ENCODE results near the gene GSG1L. TPM values are rescaled to one million over a fixed set of nuclear protein-coding genes. Genes with fewer than 3 reads are reported as not detected.

The GSG1L gene
- total and polyA plus RNA-seq, 2 of the 13 experiments (the other 11 are each of a cell fraction or from before 2014, with no cell fraction given): not detected

- intact Hi-C loops (cut with micrococcal nuclease; ENCODE audit: unreplicated experiment): no loop called here
- no TSS peak for BruUV-seq (replicated peaks)
- Histone ChIP-seq H3K79me2 (ENCODE audit: insufficient read depth, low read length) (no peaks in the 10 kb centered on the region), H3K4me3 (replicated peaks in 1 of 3; ENCODE audit: insufficient read depth in 1 of 3, low read depth in 2 of 3, low read length in 3 of 3) (no peak overlapping the region), H3K9ac (ENCODE audit: insufficient read depth, low read depth, low read length) (no peak overlapping the region), H3K27me3 (ENCODE audit: control insufficient read depth in 1 of 2, insufficient read depth in 2 of 2, low read length in 2 of 2) (no peaks in the 10 kb centered on the region), H3K4me2 (ENCODE audit: low read depth, low read length) (no peak overlapping the region), H3K27ac (ENCODE audit: extremely low read length, insufficient read depth, low read length) (no peak overlapping the region), H3K36me3 (replicated peaks in 1 of 2; ENCODE audit: control insufficient read depth in 1 of 2, insufficient read depth in 2 of 2, low read length in 2 of 2) (no peaks in the 10 kb centered on the region), H2AFZ (ENCODE audit: low read length) (no peak overlapping the region), H3K9me3 (ENCODE audit: low read length) (peaks cover 11% of the 10 kb centered on the region; the same call in 1 of the 2 replicates), H4K20me1 (ENCODE audit: insufficient read depth, low read length) (no peaks in the 10 kb centered on the region), H3K4me1 (ENCODE audit: insufficient read depth, low read length) (no peaks in the 10 kb centered on the region)
- 10% methylated on average over 4 of the region's 4 CpGs for WGBS (ENCODE audit: low lambda C conversion rate)
- TF ChIP-seq ZNF644 (CRISPR knock-in tag; IDR thresholded peaks at IDR 0.05; ENCODE audit: low read depth) (no peak), KAT2B (IDR thresholded peaks at IDR 0.05; ENCODE audit: borderline replicate concordance, low read depth, low read length) (no peak), NFIC (IDR thresholded peaks at IDR 0.05; ENCODE audit: low read length) (no peak), ZBTB1 (CRISPR knock-in tag; IDR thresholded peaks at IDR 0.05; ENCODE audit: borderline replicate concordance) (no peak), IRX3 (CRISPR knock-in tag; IDR thresholded peaks at IDR 0.05; ENCODE audit: borderline replicate concordance, low read depth) (no peak), ETV6 (CRISPR knock-in tag; conservative IDR thresholded peaks at IDR 0.05) (no peak), YEATS4 (CRISPR knock-in tag; IDR thresholded peaks at IDR 0.05; ENCODE audit: borderline replicate concordance) (no peak), ZBTB8A (CRISPR knock-in tag; IDR thresholded peaks at IDR 0.05; ENCODE audit: borderline replicate concordance, low read depth) (no peak), MZF1 (CRISPR knock-in tag; IDR thresholded peaks at IDR 0.05; ENCODE audit: borderline replicate concordance) (no peak), NFKB2 (CRISPR knock-in tag; IDR thresholded peaks at IDR 0.05; ENCODE audit: borderline replicate concordance) (no peak)
- in situ Hi-C loops (cut with HindIII; ENCODE audit: extremely low pct_ligation_motif_present, low pct_unique_long_range_greater_than_20kb): no loop called here
- no peak for FAIRE-seq
- ChIA-PET CTCF (ENCODE audit: low intra/inter-chr PET ratio, low total read pairs) (no interaction called here), POLR2A (no interaction called here)
- DNase-seq (ENCODE audit: low spot score): no peak
- no peak for ATAC-seq
Measured at GRCh38 chr16:27994686-27995085, 68.8 kb downstream of the GSG1L start.

- in situ Hi-C loops (cut with HindIII; ENCODE audit: extremely low pct_ligation_motif_present, low pct_unique_long_range_greater_than_20kb) (no loop called here), intact Hi-C loops (cut with micrococcal nuclease; ENCODE audit: unreplicated experiment) (no loop called here)
- 60% methylated on average over 3 of the region's 3 CpGs for WGBS (ENCODE audit: low lambda C conversion rate)
- no peak overlapping the region for H3K9ac ChIP-seq (ENCODE audit: insufficient read depth, low read depth, low read length)
- H2AFZ ChIP-seq (ENCODE audit: low read length): no peak overlapping the region
- no peaks in the 10 kb centered on the region for H3K79me2 ChIP-seq (ENCODE audit: insufficient read depth, low read length)
- H3K4me1 ChIP-seq (ENCODE audit: insufficient read depth, low read length): no peaks in the 10 kb centered on the region
- H3K27me3 ChIP-seq (ENCODE audit: control insufficient read depth in 1 of 2, insufficient read depth in 2 of 2, low read length in 2 of 2): no peaks in the 10 kb centered on the region
- H3K9me3 ChIP-seq (ENCODE audit: low read length): peaks cover 11% of the 10 kb centered on the region; the same call in 1 of the 2 replicates
- ChIA-PET CTCF (ENCODE audit: low intra/inter-chr PET ratio, low total read pairs) (no interaction called here), POLR2A (no interaction called here)
- no peaks in the 10 kb centered on the region for H4K20me1 ChIP-seq (ENCODE audit: insufficient read depth, low read length)
- FAIRE-seq (no peak), DNase-seq (ENCODE audit: low spot score) (no peak), ATAC-seq (no peak)
- H3K4me3 ChIP-seq (replicated peaks in 1 of 3; ENCODE audit: insufficient read depth in 1 of 3, low read depth in 2 of 3, low read length in 3 of 3): no peak overlapping the region
- H3K4me2 ChIP-seq (ENCODE audit: low read depth, low read length): no peak overlapping the region
- H3K36me3 ChIP-seq (replicated peaks in 1 of 2; ENCODE audit: control insufficient read depth in 1 of 2, insufficient read depth in 2 of 2, low read length in 2 of 2): no peaks in the 10 kb centered on the region
- no peak for TF ChIP-seq ZNF331 (CRISPR knock-in tag; IDR thresholded peaks at IDR 0.05)
- TF ChIP-seq ZFP36 (IDR thresholded peaks at IDR 0.05; ENCODE audit: borderline replicate concordance, low read depth, low read length, partially characterized antibody): peak; percentile 52
- no peak overlapping the region for H3K27ac ChIP-seq (ENCODE audit: extremely low read length, insufficient read depth, low read length)
- no TSS peak for BruUV-seq (replicated peaks)
Measured at GRCh38 chr16:27993587-27993986, 69.9 kb downstream of the GSG1L start.

All from HepG2 (cell line).